ENCODE results near the gene EFCAB7. TPM values are rescaled to one million over a fixed set of nuclear protein-coding genes. Genes with fewer than 3 reads are reported as not detected.

EFCAB7 gene
- total RNA-seq, 1 experiment from 2014 or later: 3.6 TPM

GRCh38 chr1:63607322-63607721 is 84.0 kb downstream of the EFCAB7 start:
- TF ChIP-seq EZH2phosphoT487 (IDR thresholded peaks at IDR 0.05; ENCODE audit: borderline replicate concordance, low read length) (no peak), EZH2 (IDR thresholded peaks at IDR 0.05; ENCODE audit: low read length, unreplicated experiment) (no peak)
- TF ChIP-seq, protein P1, sequence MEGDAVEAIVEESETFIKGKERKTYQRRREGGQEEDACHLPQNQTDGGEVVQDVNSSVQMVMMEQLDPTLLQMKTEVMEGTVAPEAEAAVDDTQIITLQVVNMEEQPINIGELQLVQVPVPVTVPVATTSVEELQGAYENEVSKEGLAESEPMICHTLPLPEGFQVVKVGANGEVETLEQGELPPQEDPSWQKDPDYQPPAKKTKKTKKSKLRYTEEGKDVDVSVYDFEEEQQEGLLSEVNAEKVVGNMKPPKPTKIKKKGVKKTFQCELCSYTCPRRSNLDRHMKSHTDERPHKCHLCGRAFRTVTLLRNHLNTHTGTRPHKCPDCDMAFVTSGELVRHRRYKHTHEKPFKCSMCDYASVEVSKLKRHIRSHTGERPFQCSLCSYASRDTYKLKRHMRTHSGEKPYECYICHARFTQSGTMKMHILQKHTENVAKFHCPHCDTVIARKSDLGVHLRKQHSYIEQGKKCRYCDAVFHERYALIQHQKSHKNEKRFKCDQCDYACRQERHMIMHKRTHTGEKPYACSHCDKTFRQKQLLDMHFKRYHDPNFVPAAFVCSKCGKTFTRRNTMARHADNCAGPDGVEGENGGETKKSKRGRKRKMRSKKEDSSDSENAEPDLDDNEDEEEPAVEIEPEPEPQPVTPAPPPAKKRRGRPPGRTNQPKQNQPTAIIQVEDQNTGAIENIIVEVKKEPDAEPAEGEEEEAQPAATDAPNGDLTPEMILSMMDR (conservative IDR thresholded peaks at IDR 0.05; ENCODE audit: low read depth, low read length): no peak
- Histone ChIP-seq H3K4me2 (ENCODE audit: low read length) (no peak overlapping the region), H3K4me1 (ENCODE audit: insufficient read depth, low read length) (peaks cover 14% of the 10 kb centered on the region; the same call in 1 of the 2 replicates), H3K9me3 (ENCODE audit: low read length) (no peaks in the 10 kb centered on the region), H3K4me3 (ENCODE audit: low read length) (no peak overlapping the region), H3K27ac (ENCODE audit: low read length) (no peak overlapping the region), H3K79me2 (ENCODE audit: low read length) (peaks cover 41% of the 10 kb centered on the region), H4K20me1 (ENCODE audit: low read length) (no peaks in the 10 kb centered on the region), H2AFZ (ENCODE audit: low read length) (no peak overlapping the region), H3K36me3 (ENCODE audit: low read depth, low read length) (no peaks in the 10 kb centered on the region), H3K9ac (ENCODE audit: low read length) (no peak overlapping the region), H3F3A (ENCODE audit: low read length, unreplicated experiment) (no peaks in the 10 kb centered on the region), H3K9me2 (replicated peaks; ENCODE audit: low read length) (no peaks in the 10 kb centered on the region), H3K27me3 (ENCODE audit: low read length) (no peaks in the 10 kb centered on the region)
- CTCF ChIA-PET: no interaction called here
- no peak for DNase-seq
- intact Hi-C loops (cut with micrococcal nuclease): no loop called here
- POLR2A ChIA-PET (ENCODE audit: unreplicated experiment): no interaction called here
- no peak for ATAC-seq
- BruUV-seq (replicated peaks): no TSS peak

DNA sequence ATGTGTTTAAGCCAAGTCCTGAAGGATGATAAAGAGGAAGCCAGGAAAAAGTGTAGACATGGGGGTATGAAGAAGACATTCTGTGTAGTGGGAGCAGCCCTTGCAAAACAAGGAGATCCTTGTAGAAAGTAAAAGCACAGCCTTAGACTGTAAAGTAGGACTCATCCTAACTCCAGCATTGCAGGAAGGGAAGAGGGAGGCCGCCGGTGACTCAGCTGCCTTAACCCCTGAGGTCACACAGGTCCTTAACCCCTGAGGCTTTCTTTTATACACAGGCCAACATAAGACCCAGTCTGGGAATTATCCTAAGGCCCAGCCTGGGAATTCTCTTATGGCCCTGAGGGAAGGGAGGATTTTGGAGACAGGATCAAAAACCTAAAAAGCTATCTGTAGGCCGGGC is 87.9 kb downstream of the EFCAB7 start:
- TF ChIP-seq EZH2 (IDR thresholded peaks at IDR 0.05; ENCODE audit: low read length, unreplicated experiment) (no peak), EZH2phosphoT487 (IDR thresholded peaks at IDR 0.05; ENCODE audit: borderline replicate concordance, low read length) (no peak)
- TF ChIP-seq, protein P1 (conservative IDR thresholded peaks at IDR 0.05; ENCODE audit: low read depth, low read length): no peak
- intact Hi-C loops (cut with micrococcal nuclease): loop anchor here (10.0 kb wide), 1 partner anchor 304 kb away; no protein-coding TSS in a partner anchor

GRCh38 chr1:63612564-63612963 is 89.2 kb downstream of the EFCAB7 start:
- ChIA-PET POLR2A (ENCODE audit: unreplicated experiment) (no interaction called here), CTCF (no interaction called here)
- no peak overlapping the region for H3K4me2 ChIP-seq (ENCODE audit: low read length)
- no TSS peak for BruUV-seq (replicated peaks)
- H3K27ac ChIP-seq (ENCODE audit: low read length): no peak overlapping the region
- H3K4me1 ChIP-seq (ENCODE audit: insufficient read depth, low read length): peaks cover 9% of the 10 kb centered on the region; the same call in 1 of the 2 replicates
- no peaks in the 10 kb centered on the region for H3K9me2 ChIP-seq (replicated peaks; ENCODE audit: low read length)
- peaks cover 26% of the 10 kb centered on the region for H3K79me2 ChIP-seq (ENCODE audit: low read length)
- TF ChIP-seq, protein P1 (conservative IDR thresholded peaks at IDR 0.05; ENCODE audit: low read depth, low read length): no peak
- TF ChIP-seq EZH2 (IDR thresholded peaks at IDR 0.05; ENCODE audit: low read length, unreplicated experiment) (no peak), EZH2phosphoT487 (IDR thresholded peaks at IDR 0.05; ENCODE audit: borderline replicate concordance, low read length) (no peak)
- H3K9ac ChIP-seq (ENCODE audit: low read length): no peak overlapping the region
- H3F3A ChIP-seq (ENCODE audit: low read length, unreplicated experiment): no peaks in the 10 kb centered on the region
- H3K4me3 ChIP-seq (ENCODE audit: low read length): no peak overlapping the region
- intact Hi-C loops (cut with micrococcal nuclease): loop anchor here (10.0 kb wide), 1 partner anchor 302 kb away; no protein-coding TSS in a partner anchor
- H3K9me3 ChIP-seq (ENCODE audit: low read length): no peaks in the 10 kb centered on the region
- H2AFZ ChIP-seq (ENCODE audit: low read length): no peak overlapping the region
- ATAC-seq (no peak), DNase-seq (no peak)
- no peaks in the 10 kb centered on the region for H3K27me3 ChIP-seq (ENCODE audit: low read length)
- H3K36me3 ChIP-seq (ENCODE audit: low read depth, low read length): no peaks in the 10 kb centered on the region
- H4K20me1 ChIP-seq (ENCODE audit: low read length): no peaks in the 10 kb centered on the region

More for the DNA sequence above, 87.9 kb downstream of the EFCAB7 start:
- H4K20me1 ChIP-seq (ENCODE audit: low read length): no peaks in the 10 kb centered on the region
- peak; percentile 12; the same call in 1 of the 2 replicates for ATAC-seq
- H3K9me3 ChIP-seq (ENCODE audit: low read length): no peaks in the 10 kb centered on the region
- H2AFZ ChIP-seq (ENCODE audit: low read length): no peak overlapping the region
- no peak overlapping the region for H3K4me3 ChIP-seq (ENCODE audit: low read length)
- BruUV-seq (replicated peaks): no TSS peak
- no peaks in the 10 kb centered on the region for H3K27me3 ChIP-seq (ENCODE audit: low read length)
- no peaks in the 10 kb centered on the region for H3F3A ChIP-seq (ENCODE audit: low read length, unreplicated experiment)
- peaks cover 24% of the 10 kb centered on the region for H3K79me2 ChIP-seq (ENCODE audit: low read length)
- H3K9me2 ChIP-seq (replicated peaks; ENCODE audit: low read length): no peaks in the 10 kb centered on the region
- no peak for DNase-seq
- no peak overlapping the region for H3K27ac ChIP-seq (ENCODE audit: low read length)
- ChIA-PET CTCF (interaction anchor here (1.0 kb wide), 1 partner anchor 631 kb away, joined by 3 read pairs; no protein-coding TSS in a partner anchor), POLR2A (ENCODE audit: unreplicated experiment) (no interaction called here)
- H3K4me1 ChIP-seq (ENCODE audit: insufficient read depth, low read length): peaks cover 17% of the 10 kb centered on the region; the same call in 1 of the 2 replicates
- H3K9ac ChIP-seq (ENCODE audit: low read length): no peak overlapping the region
- H3K36me3 ChIP-seq (ENCODE audit: low read depth, low read length): no peaks in the 10 kb centered on the region
- H3K4me2 ChIP-seq (ENCODE audit: low read length): no peak overlapping the region

Data from PC-3 (cell line).